A549 (cell line): ENCODE results near the gene PTPN6.

Source experiments
- POLR2A ChIP-seq: IDR thresholded peaks from 2 replicates; pipeline ENCODE4 v1.6.1; 2012; ENCODE audit warnings: mild to moderate bottlenecking, low read length
- SMC3 ChIP-seq: fragments of >200 bp; sonication (Bioruptor Twin); formaldehyde crosslinking; IDR thresholded peaks from 3 replicates; pipeline ENCODE4 v1.6.1; 2018; ENCODE audit warnings: inconsistent platforms

- no peak for TF ChIP-seq POLR2A
- TF ChIP-seq SMC3: no peak
Observed at GRCh38 chr12:7005311-7005710, 54.2 kb downstream of the PTPN6 start.
